ENCODE data around the gene RABL6.
"Not testable (repeated sequence)": the region's sequence is repeated elsewhere in the genome, so short reads cannot be mapped to it uniquely, and the experiment has no call there.

GRCh38 chr9:136833381-136834048 lies 25.8 kb downstream of the RABL6 start:
- not testable (repeated sequence) for TF ChIP-seq CTCF, POLR2A (IDR thresholded peaks at IDR 0.05)
